ENCODE data around the gene EXT2. TPM values are rescaled to one million over a fixed set of nuclear protein-coding genes. Genes with fewer than 3 reads are reported as not detected.

EXT2 gene
- total RNA-seq, 1 donor from 2014 or later, result 67.7 TPM

GRCh38 chr11:44066732-44067141 lies 28.7 kb upstream of the EXT2 start:
- Mint-ChIP-seq H3K27me3 (ENCODE audit: low read depth, unreplicated experiment) (no peaks in the 10 kb centered on the region), H3K4me1 (ENCODE audit: low read depth, unreplicated experiment) (peaks cover 11% of the 10 kb centered on the region), H3K4me3 (ENCODE audit: unreplicated experiment) (peak overlapping the region; percentile 89), H3K36me3 (ENCODE audit: low read depth, unreplicated experiment) (peaks cover 19% of the 10 kb centered on the region), H3K27ac (ENCODE audit: unreplicated experiment) (peak overlapping the region; percentile 95), H3K9me3 (ENCODE audit: unreplicated experiment) (peaks cover 2% of the 10 kb centered on the region)
- H4K20me1 ChIP-seq (ENCODE audit: insufficient read depth, low read length), result no peaks in the 10 kb centered on the region
- H3K36me3 ChIP-seq (ENCODE audit: insufficient read depth, low read length), result no peaks in the 10 kb centered on the region
- H3K4me2 ChIP-seq (ENCODE audit: low read length), result peak overlapping the region; percentile 96
- FAIRE-seq (no peak), DNase-seq (ENCODE audit: low read depth) (peak; percentile 67)
- H2AFZ ChIP-seq (ENCODE audit: low read depth, low read length), result peak overlapping the region; percentile 99
- no peaks in the 10 kb centered on the region for H3K27me3 ChIP-seq (ENCODE audit: insufficient read depth, low read length)
- no peaks in the 10 kb centered on the region for H3K79me2 ChIP-seq (ENCODE audit: insufficient read depth, low read length)
- TF ChIP-seq CTCF (IDR thresholded peaks at IDR 0.05; ENCODE audit: insufficient read depth, low read depth, low read length), result no peak
- TF ChIP-seq EZH2 (IDR thresholded peaks at IDR 0.05; ENCODE audit: insufficient read depth, low read length), result no peak
- H3K9ac ChIP-seq (ENCODE audit: low read length), result peak overlapping the region; percentile 91
- H3K4me1 ChIP-seq (ENCODE audit: insufficient read depth, low read length), result peaks cover 9% of the 10 kb centered on the region
- H3K4me3 ChIP-seq (ENCODE audit: insufficient read depth, low read depth, low read length), result peak overlapping the region; percentile 75
- no peaks in the 10 kb centered on the region for H3K9me3 ChIP-seq (ENCODE audit: insufficient read depth, low read depth, low read length)
- H3K27ac ChIP-seq (ENCODE audit: low read depth, low read length), result peak overlapping the region; percentile 69

GRCh38 chr11:44067266-44067665 lies 28.2 kb upstream of the EXT2 start:
- Histone ChIP-seq H3K4me1 (ENCODE audit: insufficient read depth, low read length) (peaks cover 9% of the 10 kb centered on the region), H3K79me2 (ENCODE audit: insufficient read depth, low read length) (no peaks in the 10 kb centered on the region), H3K4me3 (ENCODE audit: insufficient read depth, low read depth, low read length) (no peak overlapping the region), H4K20me1 (ENCODE audit: insufficient read depth, low read length) (no peaks in the 10 kb centered on the region), H2AFZ (ENCODE audit: low read depth, low read length) (no peak overlapping the region), H3K36me3 (ENCODE audit: insufficient read depth, low read length) (no peaks in the 10 kb centered on the region), H3K9ac (ENCODE audit: low read length) (peak overlapping the region; percentile 91), H3K4me2 (ENCODE audit: low read length) (peak overlapping the region; percentile 96), H3K9me3 (ENCODE audit: insufficient read depth, low read depth, low read length) (no peaks in the 10 kb centered on the region), H3K27me3 (ENCODE audit: insufficient read depth, low read length) (no peaks in the 10 kb centered on the region), H3K27ac (ENCODE audit: low read depth, low read length) (no peak overlapping the region)
- no peak for TF ChIP-seq EZH2 (IDR thresholded peaks at IDR 0.05; ENCODE audit: insufficient read depth, low read length)
- no peak for TF ChIP-seq CTCF (IDR thresholded peaks at IDR 0.05; ENCODE audit: insufficient read depth, low read depth, low read length)
- H3K27ac Mint-ChIP-seq (ENCODE audit: unreplicated experiment), result no peak overlapping the region
- DNase-seq (ENCODE audit: low read depth), result no peak
- peaks cover 19% of the 10 kb centered on the region for H3K36me3 Mint-ChIP-seq (ENCODE audit: low read depth, unreplicated experiment)
- no peaks in the 10 kb centered on the region for H3K27me3 Mint-ChIP-seq (ENCODE audit: low read depth, unreplicated experiment)
- H3K4me1 Mint-ChIP-seq (ENCODE audit: low read depth, unreplicated experiment), result peaks cover 11% of the 10 kb centered on the region
- peak overlapping the region; percentile 89 for H3K4me3 Mint-ChIP-seq (ENCODE audit: unreplicated experiment)
- H3K9me3 Mint-ChIP-seq (ENCODE audit: unreplicated experiment), result peaks cover 2% of the 10 kb centered on the region
- no peak for FAIRE-seq

- TF ChIP-seq EZH2 (IDR thresholded peaks at IDR 0.05; ENCODE audit: insufficient read depth, low read length), result no peak
- no peak for TF ChIP-seq CTCF (IDR thresholded peaks at IDR 0.05; ENCODE audit: insufficient read depth, low read depth, low read length)
- Histone ChIP-seq H3K9ac (ENCODE audit: low read length) (no peak overlapping the region), H3K4me2 (ENCODE audit: low read length) (no peak overlapping the region), H3K4me3 (ENCODE audit: insufficient read depth, low read depth, low read length) (no peak overlapping the region), H3K36me3 (ENCODE audit: insufficient read depth, low read length) (no peaks in the 10 kb centered on the region), H4K20me1 (ENCODE audit: insufficient read depth, low read length) (no peaks in the 10 kb centered on the region), H3K4me1 (ENCODE audit: insufficient read depth, low read length) (peaks cover 9% of the 10 kb centered on the region), H3K9me3 (ENCODE audit: insufficient read depth, low read depth, low read length) (no peaks in the 10 kb centered on the region), H3K79me2 (ENCODE audit: insufficient read depth, low read length) (no peaks in the 10 kb centered on the region), H2AFZ (ENCODE audit: low read depth, low read length) (no peak overlapping the region), H3K27me3 (ENCODE audit: insufficient read depth, low read length) (no peaks in the 10 kb centered on the region), H3K27ac (ENCODE audit: low read depth, low read length) (no peak overlapping the region)
- no peak overlapping the region for H3K27ac Mint-ChIP-seq (ENCODE audit: unreplicated experiment)
- DNase-seq (ENCODE audit: low read depth), result no peak
- H3K4me3 Mint-ChIP-seq (ENCODE audit: unreplicated experiment), result no peak overlapping the region
- H3K4me1 Mint-ChIP-seq (ENCODE audit: low read depth, unreplicated experiment), result peaks cover 11% of the 10 kb centered on the region
- H3K9me3 Mint-ChIP-seq (ENCODE audit: unreplicated experiment), result peaks cover 2% of the 10 kb centered on the region
- H3K36me3 Mint-ChIP-seq (ENCODE audit: low read depth, unreplicated experiment), result peaks cover 19% of the 10 kb centered on the region
- no peak for FAIRE-seq
- H3K27me3 Mint-ChIP-seq (ENCODE audit: low read depth, unreplicated experiment), result no peaks in the 10 kb centered on the region
Measured at GRCh38 chr11:44068180-44068579, 27.3 kb upstream of the EXT2 start.

Data from astrocyte (in vitro differentiated cells and primary cell).